Epidermal melanocyte (primary cell): Measurements from ENCODE around the gene KRTAP4-16.
"Not testable (repeated sequence)": the region's sequence is repeated elsewhere in the genome, so short reads cannot be mapped to it uniquely, and the experiment has no call there.

Experiments used
- DNase-seq: peaks from one replicate; pipeline ENCODE4 v3.0.0; 2011; ENCODE audit warnings: low spot score; ENCODE audit not compliant: insufficient read length

Gene KRTAP4-16

GRCh38 chr17:41101586-41102259, at the start of gene KRTAP4-16:
Gene KRTAP4-16, minus strand, starts transcription at chr17:41102209. Its CDS starts 0 bp downstream, at chr17:41102209.
- DNase-seq: no peak

GRCh38 chr17:41151525-41151924, 49.5 kb upstream of the KRTAP4-16 start:
- no peak for DNase-seq

- DNase-seq: no peak
Measured at GRCh38 chr17:41150026-41150425, 48.0 kb upstream of the KRTAP4-16 start.

DNA sequence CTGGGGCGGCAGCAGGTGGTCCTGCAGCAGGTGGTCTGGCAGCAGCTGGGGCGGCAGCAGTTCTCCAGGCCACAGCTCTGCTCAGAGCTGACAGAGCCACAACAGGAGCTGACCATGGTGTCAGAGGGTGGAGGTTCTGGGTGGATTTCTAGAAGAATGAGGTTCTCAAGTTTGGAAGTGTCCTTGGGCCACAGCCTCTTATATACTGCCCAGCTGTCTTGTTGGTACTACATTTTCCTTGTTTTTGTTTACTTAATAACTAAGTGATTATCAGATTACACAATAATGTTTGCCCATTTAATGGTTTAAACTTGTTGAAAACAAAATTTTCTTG, 47.6 kb upstream of the KRTAP4-16 start, which contains the start of gene KRTAP4-5:
Gene KRTAP4-5 (minus strand): TSS at position 174 of the 334 bp plus-strand sequence. CDS start 58 bp downstream, at position 116.
- DNase-seq: no peak

DNA sequence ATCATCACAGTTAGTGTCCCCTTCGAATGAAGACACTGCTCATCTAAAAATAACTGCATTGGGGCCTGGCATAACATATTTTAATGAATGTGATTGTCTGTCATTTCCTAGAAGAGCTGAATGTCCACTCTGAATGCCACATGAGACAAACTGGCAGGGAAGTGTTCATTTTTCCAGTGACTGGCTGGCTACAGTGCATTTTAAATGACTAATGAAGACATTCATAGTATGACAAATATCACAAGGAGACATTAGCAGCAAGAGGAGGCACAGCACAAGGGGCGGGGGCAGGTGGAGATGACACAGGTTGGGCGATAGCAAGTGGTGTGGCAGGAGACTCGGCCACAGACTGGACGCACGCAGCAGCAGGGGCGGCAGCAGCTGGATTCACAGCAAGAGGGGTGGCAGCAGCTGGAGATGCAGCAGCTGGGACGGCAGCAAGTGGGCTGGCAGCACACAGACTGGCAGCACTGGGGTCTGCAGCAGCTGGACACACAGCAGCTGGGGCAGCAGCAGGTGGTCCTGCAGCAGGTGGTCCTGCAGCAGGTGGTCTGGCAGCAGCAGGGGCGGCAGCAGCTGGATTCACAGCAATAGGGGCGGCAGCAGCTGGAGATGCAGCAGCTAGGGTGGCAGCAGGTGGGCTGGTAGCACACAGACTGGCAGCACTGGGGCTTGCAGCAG, 47.1 kb upstream of the KRTAP4-16 start:
- not testable (repeated sequence) for DNase-seq

DNA sequence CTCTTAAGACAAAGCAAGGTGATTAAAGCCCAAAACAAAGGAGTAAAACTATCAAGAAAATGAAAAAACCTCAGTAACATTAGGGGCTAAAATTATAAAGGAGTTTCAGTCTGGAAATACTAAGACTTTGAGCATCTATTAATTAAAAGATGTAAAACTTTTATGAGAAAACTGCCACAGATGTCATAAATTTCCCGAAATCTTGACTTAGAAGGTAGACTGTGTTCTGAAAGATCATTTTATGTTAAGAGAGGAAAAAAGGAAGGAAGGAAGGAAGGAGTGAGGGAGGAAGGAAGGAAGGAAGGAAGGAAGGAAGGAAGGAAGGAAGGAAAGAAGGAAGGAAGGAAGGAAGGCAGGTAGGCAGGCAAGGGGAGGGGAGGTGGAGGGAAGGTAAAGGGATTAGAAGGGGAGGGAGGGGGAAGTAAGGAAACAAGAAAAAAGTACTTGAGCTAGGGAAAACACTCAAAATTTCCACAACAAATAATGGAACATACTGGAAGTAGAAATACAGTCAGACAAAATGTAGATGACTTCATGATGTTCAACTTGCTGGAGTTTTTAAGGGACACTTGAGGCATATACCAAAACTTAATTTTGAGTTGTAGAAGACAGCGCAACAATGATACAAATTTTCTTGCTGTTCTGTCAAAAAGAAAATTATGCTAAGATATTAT, 45.7 kb upstream of the KRTAP4-16 start:
- no peak for DNase-seq

GRCh38 chr17:41145261-41145660, 43.3 kb upstream of the KRTAP4-16 start:
- no peak for DNase-seq

GRCh38 chr17:41144846-41145245, 42.8 kb upstream of the KRTAP4-16 start:
- no peak for DNase-seq

DNA sequence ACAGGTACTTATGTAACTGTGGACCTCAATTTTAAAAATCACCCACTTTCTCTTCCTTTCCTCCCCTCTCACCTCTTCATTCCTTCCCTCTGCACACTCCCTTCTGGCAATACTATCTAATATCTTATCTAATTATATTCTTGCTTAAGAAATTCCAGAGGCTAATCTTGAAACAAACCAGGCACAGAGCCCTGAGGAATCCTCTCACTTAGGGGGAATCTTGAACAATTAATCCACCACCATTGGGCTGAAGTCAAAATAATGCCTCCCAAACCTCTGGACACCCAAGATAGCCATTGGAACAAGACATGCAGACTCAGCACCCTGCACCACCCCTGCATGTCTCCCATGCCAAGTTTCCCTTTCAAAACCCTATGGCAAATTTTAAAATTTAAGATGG, 39.4 kb upstream of the KRTAP4-16 start:
- no peak for DNase-seq

DNA sequence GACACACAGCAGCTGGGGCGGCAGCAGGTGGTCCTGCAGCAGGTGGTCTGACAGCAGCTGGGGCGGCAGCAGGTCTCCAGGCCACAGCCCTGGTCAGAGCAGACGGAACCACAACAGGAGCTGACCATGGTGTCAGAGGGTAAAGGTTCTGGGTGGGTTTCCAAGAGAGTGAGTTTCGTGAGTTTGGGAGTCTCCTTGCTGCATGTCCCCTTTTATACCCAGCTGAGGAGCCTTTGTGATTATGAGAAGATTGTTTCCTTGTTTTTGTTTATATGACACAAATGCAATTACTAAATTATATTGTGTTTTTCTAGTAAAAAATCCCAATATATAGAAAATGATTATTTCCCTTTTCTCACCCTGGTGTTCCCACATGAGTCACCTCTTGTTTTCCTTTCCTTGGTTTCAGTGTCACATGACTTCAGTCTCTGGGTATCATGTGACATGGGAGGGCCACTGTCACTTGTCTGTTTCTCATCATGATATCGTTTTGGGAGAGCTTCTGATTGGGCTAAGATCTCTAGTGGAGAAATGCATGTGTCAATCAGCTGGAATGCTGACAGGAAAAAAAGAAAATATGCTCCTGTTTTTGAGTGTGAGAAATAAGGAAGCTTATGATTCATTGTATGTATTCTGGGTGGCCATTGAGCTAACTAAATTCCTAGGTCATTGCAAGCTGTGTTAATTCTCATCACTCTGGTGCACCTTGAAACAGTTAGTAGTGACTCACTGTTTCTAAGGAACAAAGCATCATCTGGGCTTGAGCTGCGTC, 38.5 kb upstream of the KRTAP4-16 start, which contains the start of gene KRTAP4-6:
Gene KRTAP4-6 (minus strand): TSS at position 185 of the 772 bp plus-strand sequence. CDS start 57 bp downstream, at position 128.
- no peak for DNase-seq

DNA sequence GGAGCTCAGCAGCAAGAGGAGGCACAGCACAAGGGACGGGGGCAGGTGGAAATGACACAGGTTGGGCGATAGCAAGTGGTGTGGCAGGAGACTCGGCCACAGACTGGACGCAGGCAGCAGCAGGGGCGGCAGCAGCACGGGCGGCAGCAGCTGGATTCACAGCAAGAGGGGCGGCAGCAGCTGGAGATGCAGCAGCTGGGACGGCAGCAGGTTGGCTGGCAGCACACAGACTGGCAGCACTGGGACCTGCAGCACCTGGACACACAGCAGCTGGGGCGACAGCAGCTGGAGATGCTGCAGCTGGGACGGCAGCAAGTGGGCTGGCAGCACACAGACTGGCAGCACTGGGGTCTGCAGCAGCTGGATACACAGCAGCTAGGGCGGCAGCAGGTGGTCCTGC, 37.9 kb upstream of the KRTAP4-16 start:
- DNase-seq: not testable (repeated sequence)

- no peak for DNase-seq
Measured at GRCh38 chr17:41133880-41134735, 32.1 kb upstream of the KRTAP4-16 start.

GRCh38 chr17:41131979-41132378, 30.0 kb upstream of the KRTAP4-16 start:
- DNase-seq: no peak

GRCh38 chr17:41127371-41127770, 25.4 kb upstream of the KRTAP4-16 start:
- no peak for DNase-seq

DNA sequence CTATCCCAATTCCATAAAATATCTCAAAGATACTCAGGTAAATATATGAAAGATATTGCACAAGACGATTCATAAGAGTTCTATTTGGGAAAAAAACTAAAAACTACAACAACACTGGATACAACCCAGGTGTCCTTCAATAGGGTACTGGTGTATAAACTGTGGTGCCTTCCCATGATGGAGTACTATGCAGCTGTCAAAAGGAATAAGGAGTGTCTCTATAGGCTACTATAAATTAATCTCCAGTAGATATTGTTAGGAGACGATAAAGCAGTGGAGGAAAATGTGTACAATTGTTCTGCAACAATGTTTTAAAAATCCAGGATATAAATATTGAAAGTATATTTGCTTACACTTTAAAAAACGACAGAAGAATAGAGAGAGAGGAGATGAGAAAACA, 24.4 kb upstream of the KRTAP4-16 start:
- no peak for DNase-seq

GRCh38 chr17:41125064-41125463, 23.1 kb upstream of the KRTAP4-16 start:
- DNase-seq: no peak

GRCh38 chr17:41123991-41124371, 22.0 kb upstream of the KRTAP4-16 start, which contains the start of gene KRTAP4-12:
Gene KRTAP4-12, minus strand, starts transcription at chr17:41124182. Its CDS starts 60 bp downstream, at chr17:41124122.
- not testable (repeated sequence) for DNase-seq

GRCh38 chr17:41123292-41123990, 21.4 kb upstream of the KRTAP4-16 start:
- not testable (repeated sequence) for DNase-seq

DNA sequence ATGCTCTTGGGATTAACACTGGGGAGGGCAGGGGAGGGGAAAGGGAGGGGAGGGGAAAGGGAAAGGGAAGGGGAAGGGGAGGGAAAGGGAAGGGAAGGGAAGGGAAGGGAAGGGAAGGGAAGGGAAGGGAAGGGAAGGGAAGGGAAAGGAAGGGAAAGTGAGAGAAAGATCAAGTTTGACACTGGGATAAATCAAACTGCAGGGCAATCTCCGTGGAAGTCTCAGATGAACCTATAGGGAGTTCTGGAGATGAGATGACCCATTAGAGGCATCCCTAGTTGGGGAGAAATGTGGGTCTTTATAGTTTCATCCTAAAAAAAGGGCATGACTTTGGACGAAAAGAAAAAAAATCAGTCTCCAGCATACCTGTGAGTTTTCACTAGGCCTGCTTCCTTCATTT, 19.7 kb upstream of the KRTAP4-16 start:
- no peak for DNase-seq
